Activated CD4-positive, alpha-beta T cell treated with anti-CD3 and anti-CD28 coated beads, Interleukin-2, amount 50 U/mL, for 4 hours (primary cell): ENCODE measurements around the gene SPATA12.
A peak's percentile ranks its signal among the peaks of the same experiment; 100 is the strongest.
"Not testable (repeated sequence)": the region's sequence is repeated elsewhere in the genome, so short reads cannot be mapped to it uniquely, and the experiment has no call there.

Experiments
- DNase-seq, 2 experiments: peaks; one replicate each; pipeline ENCODE4 v3.0.0-alpha.2; 2020

Gene SPATA12

DNA sequence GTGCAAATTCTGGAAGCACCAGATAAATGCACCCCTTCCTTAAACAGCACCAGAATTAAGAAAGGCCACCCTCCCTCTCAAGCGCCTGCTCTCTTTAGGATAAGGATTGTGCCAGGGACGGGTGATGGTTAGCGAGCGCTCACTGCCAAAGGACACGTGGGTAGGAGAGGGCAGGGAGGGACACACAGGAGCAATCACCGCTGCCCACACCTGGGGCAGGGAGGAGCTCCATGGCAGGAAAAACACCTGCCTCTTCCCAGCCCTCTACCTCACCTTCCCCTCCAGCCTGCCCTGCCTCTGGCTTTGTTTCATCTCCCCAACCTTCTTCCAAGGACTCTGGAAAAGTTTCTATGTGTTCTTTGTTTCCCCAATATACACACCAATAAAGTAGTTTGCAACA, 7.3 kb upstream of the SPATA12 start:
- no peak for DNase-seq

DNA sequence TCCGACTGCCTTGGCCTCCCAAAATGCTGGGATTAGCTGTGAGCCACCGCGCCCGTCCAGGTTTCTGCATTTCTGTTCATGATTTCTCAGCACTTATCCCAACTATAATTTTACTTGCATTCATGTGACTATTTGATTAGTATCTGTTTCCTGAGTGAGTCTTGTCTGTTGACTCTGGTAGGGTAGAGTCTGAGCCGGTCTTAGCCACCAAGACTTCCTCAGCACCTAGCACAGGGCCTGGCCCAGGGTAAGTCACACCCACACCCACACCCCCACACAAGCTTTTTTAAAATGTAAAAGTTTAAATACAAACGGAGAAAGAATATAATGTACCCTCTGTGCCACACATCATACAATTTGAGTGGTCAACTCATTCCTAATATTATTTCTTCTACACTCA, 3.1 kb upstream of the SPATA12 start:
- no peak for DNase-seq

DNA sequence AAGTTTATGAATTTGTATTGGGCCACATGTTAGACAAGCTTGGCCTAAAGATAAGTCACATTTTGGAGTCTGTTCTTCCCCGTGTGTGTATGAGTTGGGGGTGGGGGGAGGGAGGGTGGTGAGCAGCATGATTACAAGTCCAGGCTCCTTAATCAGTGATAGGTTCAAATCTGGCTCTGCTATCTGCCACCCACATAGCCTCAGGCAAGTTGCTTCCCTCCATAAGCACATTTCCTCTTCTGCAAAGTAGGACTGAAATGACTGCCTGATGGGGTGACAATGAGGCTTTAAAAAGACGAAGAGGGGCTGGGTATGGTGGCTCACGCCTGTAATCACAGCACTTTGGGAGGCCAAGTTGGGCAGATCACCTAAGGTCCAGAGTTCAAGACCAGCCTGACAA, 1.1 kb upstream of the SPATA12 start:
- DNase-seq, result no peak

DNA sequence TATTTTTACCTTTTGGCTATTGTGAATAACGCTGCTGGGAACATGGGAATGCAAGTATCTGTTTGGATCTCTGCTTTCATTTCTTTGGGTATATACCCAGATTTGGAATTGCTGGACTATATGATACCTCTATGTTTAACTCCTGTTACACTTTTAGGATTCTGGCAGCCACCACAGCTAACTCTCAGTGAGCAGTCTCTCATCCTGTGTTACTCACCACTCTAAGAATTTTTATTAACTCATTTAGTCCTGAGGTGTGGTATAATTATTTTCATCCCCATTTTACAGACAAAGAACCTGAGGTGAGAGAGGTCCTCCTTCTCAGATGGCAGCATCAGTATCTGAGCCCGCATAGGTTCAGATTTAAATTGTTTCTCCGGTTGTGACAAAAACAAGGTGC, 1.1 kb downstream of the SPATA12 start:
- DNase-seq, result no peak

DNA sequence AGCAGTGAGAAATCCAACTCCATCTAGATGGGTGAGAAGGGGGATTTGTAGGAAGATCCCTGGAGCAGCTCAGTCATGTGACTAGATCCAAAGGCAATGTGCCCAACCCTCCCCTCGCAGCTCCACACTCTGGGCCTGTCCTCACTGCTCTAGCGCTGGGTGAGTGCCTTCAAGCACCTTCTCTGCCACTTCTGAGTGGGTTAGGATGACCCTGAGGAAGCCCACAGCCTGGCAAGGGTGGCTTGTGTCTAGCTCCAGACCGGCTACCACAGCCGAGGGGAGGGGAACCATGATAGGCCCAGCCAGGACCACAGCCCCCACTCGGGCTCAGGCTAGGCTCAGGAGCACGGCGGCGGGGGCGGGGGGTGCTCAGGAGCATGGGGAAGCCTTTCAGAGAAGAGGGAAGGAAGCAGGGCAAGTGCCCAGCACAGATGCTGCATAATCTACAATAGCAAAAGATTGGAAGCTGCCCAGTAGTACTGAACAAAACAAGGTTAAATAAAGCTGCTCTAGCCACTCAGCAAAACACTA, 1.7 kb downstream of the SPATA12 start:
- DNase-seq, result no peak

DNA sequence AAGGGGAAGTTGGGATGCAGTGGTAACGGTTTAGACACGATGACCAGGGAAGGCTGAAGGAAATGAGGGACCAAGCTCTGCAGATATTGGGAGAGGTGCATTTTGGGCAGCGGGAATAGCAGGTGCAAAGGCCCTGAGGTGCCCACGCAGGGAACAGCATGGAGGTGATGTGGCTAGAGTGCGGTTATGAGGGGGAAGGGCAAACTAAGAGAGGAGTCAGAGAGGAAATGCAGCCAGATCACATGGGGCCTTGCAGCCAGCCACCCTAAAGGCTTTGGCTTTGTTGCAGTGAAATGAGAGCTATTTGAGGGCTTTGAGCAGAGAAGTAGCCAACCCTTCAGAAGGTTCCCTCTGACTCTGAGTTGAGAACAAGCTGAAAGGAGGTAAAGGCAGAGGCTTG, 2.6 kb downstream of the SPATA12 start:
- DNase-seq, result no peak

DNA sequence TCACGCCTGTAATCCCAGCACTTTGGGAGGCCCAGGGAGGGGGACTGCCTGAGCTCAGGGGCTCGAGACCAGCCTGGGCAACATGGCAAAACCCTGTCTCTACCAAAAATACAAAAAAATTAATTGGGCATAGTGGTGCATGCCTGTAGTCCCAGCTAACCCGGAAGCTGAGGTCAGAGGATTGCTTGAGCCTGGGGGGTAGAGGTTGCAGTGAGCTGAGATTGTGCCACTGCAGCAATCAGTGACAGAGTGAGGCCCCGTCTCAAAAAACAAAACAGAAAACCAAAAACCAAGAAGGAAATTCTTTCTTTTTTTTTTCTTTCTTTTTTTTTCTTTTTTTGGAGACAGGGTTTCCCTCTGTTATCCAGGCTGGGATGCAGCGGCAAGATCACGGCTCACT, 3.5 kb downstream of the SPATA12 start:
- DNase-seq, result no peak

DNA sequence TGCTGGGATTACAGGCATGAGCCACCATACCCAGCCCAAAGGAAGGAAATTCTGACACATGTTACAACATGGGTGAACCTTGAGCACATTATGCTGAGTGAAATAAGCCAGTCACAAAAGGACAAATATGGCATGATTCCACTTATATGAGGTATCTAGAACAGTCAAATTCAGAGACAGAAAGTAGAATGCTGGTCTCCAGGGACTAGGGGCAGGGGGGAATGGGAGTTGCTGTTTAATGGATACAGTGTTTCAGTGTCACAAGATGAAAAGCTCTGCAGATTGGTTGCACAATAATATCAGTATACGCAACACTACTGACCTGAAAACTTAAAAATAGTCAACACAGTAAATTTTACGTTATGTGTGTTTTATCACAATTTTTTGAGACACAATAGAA, 4.1 kb downstream of the SPATA12 start:
- DNase-seq, result no peak

DNA sequence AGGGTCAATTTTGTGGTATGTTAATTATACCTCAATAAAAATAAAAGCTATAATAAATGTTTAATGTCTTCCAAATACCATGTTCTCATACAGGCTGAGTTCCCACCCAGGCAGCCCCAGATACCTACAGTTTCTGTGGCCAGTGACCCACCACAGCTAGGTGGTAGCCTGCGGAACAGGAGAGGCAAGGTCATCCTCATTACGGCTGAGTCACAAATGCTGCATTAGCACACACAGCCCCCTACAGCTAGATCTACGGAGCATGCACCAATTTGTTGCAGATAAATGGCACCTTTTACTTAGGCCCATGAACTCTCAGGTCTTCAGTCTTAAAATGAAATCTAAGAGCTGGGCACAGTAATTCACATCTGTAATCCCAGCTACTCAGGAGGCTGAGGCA, 5.1 kb downstream of the SPATA12 start:
- no peak for DNase-seq

DNA sequence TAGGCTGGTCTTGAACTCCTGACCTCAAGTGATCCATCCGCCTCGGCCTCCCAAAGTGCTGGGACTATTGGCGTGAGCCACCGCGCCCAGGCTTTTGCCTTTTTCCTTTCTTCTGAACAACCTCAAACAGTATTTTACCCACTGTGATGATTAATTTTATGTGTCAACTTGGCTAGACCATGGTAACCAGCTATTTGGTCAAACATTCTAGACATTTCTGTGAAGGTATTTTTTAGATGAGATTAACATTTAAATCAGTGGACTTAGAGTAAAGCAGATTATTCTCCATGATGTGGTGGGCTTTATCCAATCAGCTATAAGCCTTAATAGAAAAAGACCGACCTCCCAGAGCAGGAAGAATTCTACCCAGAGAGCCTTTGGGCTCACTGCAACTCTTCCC, 6.0 kb downstream of the SPATA12 start:
- DNase-seq, result no peak

DNA sequence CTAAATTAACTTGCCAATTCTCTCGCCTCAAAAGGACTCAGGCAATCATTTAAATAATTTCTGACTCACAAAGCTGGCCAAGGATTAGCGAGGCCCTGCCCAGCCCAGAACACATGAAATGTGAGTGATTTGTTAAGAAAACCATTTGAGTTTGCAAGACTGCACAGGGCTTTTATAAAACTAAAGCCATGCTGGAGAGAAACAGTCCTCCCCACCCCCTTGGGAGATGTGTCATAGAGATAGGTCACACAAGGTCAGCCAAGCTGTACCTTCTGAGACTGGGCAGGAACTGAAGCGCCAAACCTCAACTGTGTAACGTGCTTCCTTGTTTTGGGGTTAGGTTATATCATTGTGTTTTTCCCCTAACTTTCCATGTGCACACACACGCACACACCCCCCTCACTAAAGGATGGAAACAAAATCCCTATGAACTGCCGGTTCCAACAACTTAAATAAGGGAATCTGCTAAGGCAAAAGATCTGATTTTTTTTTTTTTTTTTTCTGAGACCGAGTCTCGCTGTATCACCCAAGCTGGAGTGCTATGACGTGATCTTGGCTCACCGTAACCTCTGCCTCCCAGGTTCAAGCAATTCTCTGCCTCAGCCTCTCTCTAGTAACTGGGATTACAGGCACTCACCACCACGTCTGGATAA, 8.1 kb downstream of the SPATA12 start:
- no peak for DNase-seq

DNA sequence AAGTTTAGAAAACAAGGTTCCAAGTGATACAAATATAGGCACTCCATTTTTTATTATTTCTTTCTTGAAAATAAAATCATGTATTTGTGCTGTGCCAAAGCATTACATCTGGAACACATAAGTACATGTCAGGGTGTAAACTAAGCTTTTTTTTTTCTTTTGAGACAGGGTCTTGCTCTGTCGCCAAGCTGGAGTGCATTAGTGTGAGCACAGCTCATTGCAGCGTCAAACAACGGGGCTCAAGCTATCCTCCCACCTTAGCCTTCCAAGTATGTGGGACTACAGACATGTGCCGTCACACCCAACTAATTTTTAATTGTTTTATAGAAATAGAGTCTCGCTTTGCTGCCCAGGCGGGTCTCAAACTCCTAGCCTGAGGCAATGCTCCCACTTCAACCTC, 9.0 kb downstream of the SPATA12 start:
- no peak for DNase-seq

DNA sequence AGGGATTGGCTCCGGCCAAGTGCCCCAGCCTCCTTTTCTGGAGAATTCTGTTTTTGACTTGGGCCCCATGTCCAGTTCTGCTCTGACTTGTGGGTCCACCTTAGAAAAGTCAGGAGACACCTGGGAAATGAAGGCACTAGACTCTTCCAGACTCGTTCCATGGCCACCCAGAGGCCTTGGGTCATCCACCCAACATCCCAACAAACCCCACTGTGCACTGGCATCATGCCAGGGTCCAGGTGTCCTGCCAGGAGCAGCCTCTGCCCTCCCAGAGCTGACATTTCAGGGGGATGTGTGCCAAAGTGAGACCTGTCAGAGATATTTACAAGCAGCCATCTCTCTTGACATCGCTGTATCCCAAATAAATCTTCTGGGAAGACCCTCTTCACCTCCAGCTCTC, 13.2 kb downstream of the SPATA12 start:
- DNase-seq, result no peak

DNA sequence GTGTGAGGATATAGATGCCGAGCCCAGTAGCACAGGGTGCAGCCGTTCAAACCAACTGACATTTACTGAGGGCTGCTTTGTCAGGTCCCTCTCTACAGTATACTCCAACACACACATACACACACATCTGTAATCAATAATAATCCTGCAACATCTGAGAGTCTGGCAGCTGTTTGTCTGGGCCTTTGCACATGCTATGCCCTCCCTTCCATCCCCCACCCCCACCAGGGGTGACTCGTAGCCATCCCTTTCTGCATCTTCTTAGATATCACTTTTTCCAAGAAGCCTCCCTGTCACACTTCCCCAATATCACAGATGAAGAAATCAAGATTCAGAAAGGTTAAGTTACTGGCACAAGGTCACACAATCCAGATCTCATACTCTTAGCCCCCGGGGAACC, 13.7 kb downstream of the SPATA12 start:
- DNase-seq, result no peak

DNA sequence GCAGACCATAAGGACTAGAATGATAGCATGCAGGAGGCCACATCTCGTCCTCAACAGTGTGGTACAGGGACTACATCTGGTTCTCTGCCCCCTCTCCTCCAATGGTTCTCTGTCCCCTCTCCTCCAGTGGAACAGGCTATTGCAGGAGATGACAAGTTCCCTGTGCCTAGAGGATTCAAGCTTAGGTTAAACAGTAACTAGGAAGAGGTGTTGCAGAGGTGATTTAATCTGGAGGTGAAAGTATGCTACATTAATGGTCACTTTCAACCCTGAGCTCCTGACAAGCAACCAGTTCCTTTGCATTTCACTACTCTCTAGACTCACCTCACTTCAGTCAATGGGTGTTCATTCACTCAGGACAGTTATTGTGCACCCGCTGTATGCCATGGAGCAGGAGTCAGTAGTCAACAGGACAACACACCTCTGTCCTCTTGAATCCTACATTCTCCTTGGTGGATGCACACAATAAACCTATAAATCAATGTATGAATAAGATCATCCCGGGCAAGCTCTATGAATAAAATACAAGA, 16.0 kb downstream of the SPATA12 start:
- no peak for DNase-seq

DNA sequence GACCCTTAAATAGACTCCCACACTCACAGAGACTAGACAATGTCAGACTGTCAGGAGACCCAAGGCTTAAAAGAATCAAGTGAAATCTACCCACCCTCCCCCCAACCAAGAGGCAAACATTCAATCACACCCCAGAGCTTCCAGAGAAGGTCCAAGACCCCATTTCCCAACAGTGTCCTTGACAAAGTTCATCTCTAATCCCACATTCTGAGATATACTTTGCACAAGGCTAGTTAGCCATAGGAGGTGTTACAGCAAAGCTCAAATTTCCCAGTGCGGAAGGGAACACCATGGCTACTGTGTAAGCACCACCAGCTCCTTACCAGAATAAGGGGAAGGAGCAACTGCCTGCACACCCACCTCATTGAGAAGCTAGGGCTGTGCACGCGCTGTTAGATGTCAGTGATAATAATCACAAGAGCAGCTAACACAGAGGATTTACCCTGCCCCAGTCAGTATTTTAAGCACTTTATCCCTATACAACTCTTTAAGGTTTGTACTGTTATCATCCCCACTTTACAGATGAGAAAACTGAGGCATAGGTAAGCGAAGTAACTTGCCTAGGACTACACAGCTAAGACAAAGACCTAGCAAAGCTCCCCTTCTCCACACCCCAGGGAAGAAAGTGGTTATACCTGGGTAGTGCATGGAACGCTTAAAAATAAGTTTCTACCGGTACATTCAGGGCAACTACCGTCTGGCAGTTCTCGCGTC, 17.3 kb downstream of the SPATA12 start:
- DNase-seq, result no peak

DNA sequence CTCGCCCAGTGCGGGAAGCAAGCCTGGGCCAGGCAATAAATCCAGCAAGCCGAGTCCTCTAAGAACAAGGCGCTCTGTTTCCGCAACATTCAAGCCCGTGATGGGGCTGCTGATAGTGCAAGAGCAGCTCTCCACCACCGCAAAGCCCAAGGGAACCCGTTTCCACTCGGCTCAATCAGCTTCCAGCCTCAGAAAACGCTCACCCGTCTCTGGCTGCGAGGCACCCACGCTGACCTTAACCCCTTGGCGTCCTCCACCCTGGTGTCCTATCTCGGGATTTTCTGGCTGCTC, 17.8 kb downstream of the SPATA12 start:
- peak; percentile 5 to 7 for DNase-seq

DNA sequence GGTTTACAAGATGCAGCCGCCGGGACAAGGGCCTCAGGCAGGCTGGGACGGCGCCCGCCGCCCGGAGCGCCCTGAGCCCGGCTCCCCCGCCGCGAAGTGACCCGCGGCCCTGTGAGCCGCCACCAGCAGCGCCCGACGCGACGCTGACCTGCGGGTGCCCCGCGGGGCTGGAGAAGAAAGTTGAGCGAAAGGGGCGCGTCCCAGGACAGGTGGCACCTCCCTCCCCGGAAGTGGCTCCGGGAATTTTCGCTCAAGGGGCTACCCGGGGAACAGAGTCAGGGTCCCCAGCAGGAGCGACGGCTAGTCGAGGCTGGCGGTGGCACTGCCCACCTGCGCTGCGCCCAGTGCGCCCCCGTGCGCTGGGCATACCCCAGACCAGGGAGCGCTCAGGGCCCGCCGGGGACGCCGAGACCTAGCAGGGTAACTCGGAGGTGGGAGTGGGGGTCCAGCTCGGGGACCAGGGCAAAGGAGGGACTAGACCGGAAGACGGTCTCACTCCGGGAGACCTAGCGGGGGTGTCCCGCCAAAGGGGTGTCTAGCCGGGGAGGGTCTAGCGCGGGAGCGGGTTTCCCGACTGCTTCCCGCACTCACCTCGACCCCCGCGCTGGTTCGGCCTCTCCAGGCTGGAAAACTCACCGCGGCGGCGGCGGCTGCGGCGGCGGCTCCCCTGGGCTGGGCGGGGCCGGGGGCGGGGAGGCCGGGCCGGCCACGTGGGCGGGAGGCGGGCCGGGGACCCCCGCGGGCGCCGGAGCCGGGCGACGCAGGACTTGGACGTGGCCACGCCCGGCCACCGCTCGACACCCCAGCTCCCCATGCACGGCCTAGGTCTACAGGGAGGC, 18.4 kb downstream of the SPATA12 start:
- DNase-seq, result no peak

DNA sequence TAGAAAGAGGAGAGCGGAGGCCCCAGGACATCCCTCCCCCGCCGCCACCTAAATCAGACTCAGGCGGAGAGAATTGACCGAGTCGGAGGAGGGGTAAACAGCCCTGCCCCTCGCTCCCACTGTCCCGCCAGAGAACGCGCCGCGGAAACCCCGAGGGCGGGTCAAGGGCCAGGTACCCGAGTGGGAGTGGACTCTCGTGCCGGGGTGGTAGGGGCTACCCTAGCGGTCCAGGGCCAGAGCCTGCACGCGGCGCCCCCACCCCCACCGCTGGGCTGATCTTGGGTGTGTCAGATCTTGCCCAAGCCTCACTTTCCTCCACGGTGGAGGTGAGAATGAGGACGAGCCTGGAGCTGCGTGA, 19.0 kb downstream of the SPATA12 start:
- DNase-seq, result no peak

DNA sequence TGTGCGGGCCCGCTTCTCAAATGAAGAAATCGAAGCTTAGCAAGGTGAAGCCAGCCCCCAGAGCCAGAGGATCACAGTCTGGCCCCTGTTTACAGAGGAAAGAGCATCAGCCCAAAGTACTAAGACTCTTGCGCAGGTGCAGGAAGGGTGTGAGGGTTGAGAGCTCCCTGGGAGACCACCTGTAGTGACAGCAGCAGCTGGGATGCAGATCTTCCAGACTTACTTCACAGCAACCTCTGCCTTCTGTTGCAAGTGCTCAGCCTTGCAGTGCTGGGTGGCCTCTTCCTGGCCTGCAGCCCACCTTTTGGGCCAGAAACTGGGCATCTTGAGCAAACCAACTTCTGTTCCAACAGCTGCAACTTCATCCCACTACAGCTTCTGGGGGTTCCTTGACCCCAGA, 19.7 kb downstream of the SPATA12 start:
- no peak for DNase-seq

DNA sequence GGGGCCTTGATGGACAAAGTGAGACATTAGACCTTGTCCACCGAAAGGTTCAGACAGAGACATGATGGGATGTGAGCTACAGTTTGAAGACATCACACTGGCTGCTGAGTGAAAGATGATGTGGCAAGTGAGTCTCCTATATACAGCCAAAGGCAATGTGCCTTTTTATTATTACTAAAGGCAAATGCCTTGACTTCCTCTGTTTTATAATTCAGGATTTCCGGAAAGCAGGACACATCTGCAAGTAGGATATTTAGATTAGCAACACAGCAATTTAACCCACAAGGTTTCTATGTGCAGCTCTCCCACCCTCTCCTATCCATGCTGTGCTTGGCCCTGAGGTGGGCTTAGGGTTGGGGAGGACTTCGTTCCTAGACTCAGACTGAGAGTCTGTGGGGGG, 20.7 kb downstream of the SPATA12 start:
- no peak for DNase-seq

DNA sequence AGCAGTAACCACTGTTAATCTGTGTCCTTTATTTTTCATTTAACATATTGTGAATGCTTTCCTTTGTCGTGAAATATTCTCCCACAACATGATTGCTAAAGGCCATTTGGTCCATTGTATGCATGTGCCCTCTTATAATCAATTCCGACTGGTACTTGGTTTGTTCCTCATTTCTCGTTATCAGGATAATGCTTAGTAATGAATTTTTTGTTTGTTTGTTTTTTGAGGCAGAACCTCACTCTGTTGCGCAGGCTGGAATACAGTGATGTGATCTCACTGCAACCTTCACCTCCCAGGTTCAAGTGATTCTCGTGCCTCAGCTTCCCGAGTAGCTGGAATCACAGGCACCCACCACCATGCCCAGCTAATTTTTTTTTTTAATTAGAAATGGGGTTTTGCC, 22.0 kb downstream of the SPATA12 start:
- DNase-seq, result no peak

DNA sequence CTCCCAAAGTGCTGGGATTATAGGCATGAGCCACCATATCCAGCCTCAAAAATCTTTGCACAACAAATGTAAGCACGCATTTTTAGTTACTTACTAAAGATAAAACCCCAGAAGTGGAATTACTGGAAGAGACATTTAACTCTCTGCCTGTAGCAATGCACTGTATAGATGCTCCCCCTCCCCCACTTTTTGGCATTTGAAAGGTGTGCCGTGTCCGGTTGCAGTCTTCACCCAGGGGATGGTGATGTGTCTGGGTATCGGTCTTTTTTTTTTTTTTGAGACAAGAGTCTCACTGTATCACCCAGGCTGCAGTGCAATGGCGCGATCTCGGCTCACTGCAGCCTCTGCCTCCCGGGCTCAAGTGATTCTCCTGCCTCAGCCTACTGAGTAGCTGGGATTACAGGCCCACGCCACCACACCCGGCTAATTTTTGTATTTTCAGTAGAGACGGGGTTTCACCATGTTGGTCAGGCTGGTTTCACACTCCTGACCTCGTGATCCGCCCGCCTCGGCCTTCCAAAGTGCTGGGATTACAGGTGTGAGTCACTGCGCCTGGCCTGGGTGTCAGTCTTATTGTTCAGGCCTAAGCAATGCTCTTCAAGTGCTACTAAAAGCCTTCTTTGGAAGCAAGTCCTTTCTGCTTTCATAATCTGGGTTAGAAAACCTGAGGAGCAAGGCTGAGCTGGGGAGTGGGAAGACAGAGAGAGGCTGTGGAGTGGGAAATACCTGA, 23.0 kb downstream of the SPATA12 start:
- DNase-seq, result not testable (repeated sequence)
